GM23338 (cell line): ENCODE data around the gene JAM3. TPM values are rescaled to one million over a fixed set of nuclear protein-coding genes. Genes with fewer than 3 reads are reported as not detected.

ENCODE experiments used
- ATAC-seq: fragments of 200-7000 bp; cut with Tn5 transposase; 3 replicates; pipeline ENCODE4 v1.9.1; 2020
- DNase-seq: peaks from one replicate; pipeline ENCODE4 v3.0.0-alpha.2; 2015; ENCODE audit warnings: low spot score
- H2AFZ ChIP-seq: fragments of 200-600 bp; sonication (generic); 2 replicates; pipeline ENCODE4 v1.8.0; 2016; ENCODE audit warnings: antibody characterized with exemption, mild to moderate bottlenecking, moderate library complexity
- H3F3A ChIP-seq: fragments of 200-600 bp; sonication (generic); replicated peaks from 2 replicates; pipeline ENCODE4 v1.8.0; 2017; ENCODE audit warnings: antibody characterized with exemption, mixed run types, low read depth
- H3K27ac ChIP-seq: fragments of 200-600 bp; sonication (generic); 2 replicates; pipeline ENCODE4 v1.6.1; 2016; ENCODE audit warnings: low read depth
- H3K27me3 ChIP-seq: fragments of 200-600 bp; sonication (generic); 2 replicates; pipeline ENCODE4 v1.8.0; 2016; ENCODE audit warnings: mild to moderate bottlenecking, mixed run types, moderate library complexity; ENCODE audit not compliant: insufficient read depth
- H3K36me3 ChIP-seq: fragments of 200-600 bp; sonication (generic); 2 replicates; pipeline ENCODE4 v1.8.0; 2016; ENCODE audit warnings: mild to moderate bottlenecking; ENCODE audit not compliant: insufficient read depth
- H3K4me1 ChIP-seq: fragments of 200-600 bp; sonication (generic); 2 replicates; pipeline ENCODE4 v1.8.0; 2016; ENCODE audit warnings: mild to moderate bottlenecking, moderate library complexity; ENCODE audit not compliant: insufficient read depth
- H3K4me2 ChIP-seq: fragments of 200-600 bp; sonication (generic); 2 replicates; pipeline ENCODE4 v1.7.1; 2017; ENCODE audit warnings: mixed run types
- H3K4me3 ChIP-seq: fragments of 200-600 bp; sonication (generic); 2 replicates; pipeline ENCODE4 v1.6.1; 2016; ENCODE audit warnings: mixed run types
- H3K79me2 ChIP-seq: fragments of 200-600 bp; sonication (generic); replicated peaks from 2 replicates; pipeline ENCODE4 v1.8.0; 2017; ENCODE audit warnings: mild to moderate bottlenecking; ENCODE audit not compliant: insufficient read depth
- H3K9me2 ChIP-seq: fragments of 200-600 bp; sonication (generic); 2 replicates; pipeline ENCODE4 v1.8.0; 2017; ENCODE audit not compliant: insufficient read depth
- H4K20me1 ChIP-seq: fragments of 200-600 bp; sonication (generic); replicated peaks from 2 replicates; pipeline ENCODE4 v1.8.0; 2017; ENCODE audit warnings: mild to moderate bottlenecking; ENCODE audit not compliant: insufficient read depth
- H3K27ac Mint-ChIP-seq: 2 replicates; pipeline ENCODE4 v1.8.0; 2020; ENCODE audit warnings: inconsistent platforms, mild to moderate bottlenecking, moderate library complexity, mixed read lengths
- H3K27me3 Mint-ChIP-seq: 3 replicates; pipeline ENCODE4 v1.8.0; 2022; ENCODE audit warnings: low read depth, mild to moderate bottlenecking, moderate library complexity, mixed read lengths, inconsistent platforms; ENCODE audit not compliant: insufficient read depth, poor library complexity
- H3K36me3 Mint-ChIP-seq: 3 replicates; pipeline ENCODE4 v1.8.0; 2021; ENCODE audit warnings: low read depth, mild to moderate bottlenecking, inconsistent platforms, moderate library complexity, mixed read lengths
- H3K4me1 Mint-ChIP-seq: 3 replicates; pipeline ENCODE4 v1.8.0; 2020; ENCODE audit warnings: mild to moderate bottlenecking, inconsistent platforms, mixed read lengths
- H3K4me3 Mint-ChIP-seq: 3 replicates; pipeline ENCODE4 v1.8.0; 2021; ENCODE audit warnings: moderate library complexity, mild to moderate bottlenecking, inconsistent platforms, mixed read lengths
- H3K9me3 Mint-ChIP-seq: 3 replicates; pipeline ENCODE4 v1.8.0; 2020; ENCODE audit warnings: moderate library complexity, mild to moderate bottlenecking, inconsistent platforms, mixed read lengths
- CREB1 ChIP-seq: fragments of 250-450 bp; sonication (Bioruptor Pico); IDR thresholded peaks from 2 replicates; pipeline ENCODE4 v1.5.0; 2020; ENCODE audit warnings: low read depth, mild to moderate bottlenecking, moderate library complexity
- CTCF ChIP-seq, 2 experiments: fragments of 200-600 bp in 1 of 2; sonication (generic) in 1 of 2; conservative IDR thresholded peaks; 2 replicates each; pipeline versions ENCODE4 v1.5.1 to v1.6.1; 2016 to 2017; ENCODE audit warnings: antibody characterized with exemption in 2 of 2, low read depth in 2 of 2, mild to moderate bottlenecking in 2 of 2, moderate library complexity in 1 of 2
- ETS1 ChIP-seq: IDR thresholded peaks from 2 replicates; pipeline ENCODE4 v1.6.1; 2016; ENCODE audit warnings: antibody characterized with exemption
- EZH2 ChIP-seq: fragments of 200-600 bp; sonication (generic); IDR thresholded peaks from one replicate; pipeline ENCODE4 v1.8.0; 2017; ENCODE audit warnings: antibody characterized with exemption, mild to moderate bottlenecking, low read depth; ENCODE audit not compliant: unreplicated experiment
- EZH2phosphoT487 ChIP-seq: fragments of 200-600 bp; sonication (generic); IDR thresholded peaks from one replicate; pipeline ENCODE4 v1.8.1; 2018; ENCODE audit warnings: antibody characterized with exemption; ENCODE audit not compliant: unreplicated experiment
- JUNB ChIP-seq: IDR thresholded peaks from one replicate; pipeline ENCODE4 v1.6.1; 2016; ENCODE audit warnings: antibody characterized with exemption; ENCODE audit not compliant: unreplicated experiment
- NANOG ChIP-seq: IDR thresholded peaks from 2 replicates; pipeline ENCODE4 v1.6.1; 2016; ENCODE audit warnings: antibody characterized with exemption, borderline replicate concordance
- POLR2AphosphoS5 ChIP-seq: IDR thresholded peaks from 2 replicates; pipeline ENCODE4 v1.6.1; 2016; ENCODE audit warnings: antibody characterized with exemption, low read depth
- REST ChIP-seq: IDR thresholded peaks from one replicate; pipeline ENCODE4 v1.6.1; 2018; ENCODE audit warnings: antibody characterized with exemption; ENCODE audit not compliant: unreplicated experiment
- STAT1 ChIP-seq: IDR thresholded peaks from one replicate; pipeline ENCODE4 v1.6.1; 2016; ENCODE audit warnings: antibody characterized with exemption; ENCODE audit not compliant: unreplicated experiment
- ZNF114 ChIP-seq: fragments of 250-450 bp; sonication (Bioruptor Pico); IDR thresholded peaks from 2 replicates; pipeline ENCODE4 v1.5.0; 2020; ENCODE audit warnings: mild to moderate bottlenecking, moderate library complexity
- ZNF331 ChIP-seq: fragments of 250-450 bp; sonication (Bioruptor Pico); IDR thresholded peaks from 2 replicates; pipeline ENCODE4 v1.5.0; 2020; ENCODE audit warnings: low read depth, mild to moderate bottlenecking, moderate library complexity
- ZNF462 ChIP-seq: fragments of 250-450 bp; sonication (Bioruptor Pico); IDR thresholded peaks from 2 replicates; pipeline ENCODE4 v1.5.0; 2020; ENCODE audit warnings: mild to moderate bottlenecking, moderate library complexity
- polyA plus RNA-seq: library from polyadenylated mRNA; unstranded; fragments of >200 nt; fragmentation: Nextera tagmentation; extraction: Ambion mirVana; gene quantifications from 2 replicates; pipeline ENCODE4 v1.2.1, GENCODE V29; 2016
- total RNA-seq: library from RNA; depleted of rRNA; stranded (reverse); fragments of >200 nt; shearing (Covaris generic); gene quantifications from 2 replicates; pipeline ENCODE4 v1.2.3, GENCODE V29; 2014

JAM3 gene
- total and polyA plus RNA-seq, 2 experiments from 2014 or later: 14.1 to 41.5 TPM

GRCh38 chr11:134024420-134025081 lies 44.3 kb upstream of the JAM3 start (continued):
- TF ChIP-seq ZNF114 (CRISPR knock-in tag) (no peak), ZNF331 (CRISPR knock-in tag) (no peak), EZH2 (no peak)

- H3K36me3 ChIP-seq: no peaks in the 10 kb centered on the region
Observed at GRCh38 chr11:134025082-134025429, 43.8 kb upstream of the JAM3 start.

More at GRCh38 chr11:134025082-134025429, 43.8 kb upstream of the JAM3 start:
- Mint-ChIP-seq H3K4me1 (peaks cover 23% of the 10 kb centered on the region), H3K4me3 (no peak overlapping the region), H3K27me3 (peaks cover 9% of the 10 kb centered on the region), H3K27ac (no peak overlapping the region), H3K9me3 (no peaks in the 10 kb centered on the region), H3K36me3 (no peaks in the 10 kb centered on the region)
- H3K27me3 ChIP-seq: no peaks in the 10 kb centered on the region; the same call in 1 of the 2 replicates
- no peaks in the 10 kb centered on the region for H3F3A ChIP-seq
- no peak overlapping the region for H3K4me2 ChIP-seq
- no peak for ATAC-seq
- no peaks in the 10 kb centered on the region for H3K79me2 ChIP-seq
- no peak for DNase-seq
- no peaks in the 10 kb centered on the region for H3K4me1 ChIP-seq
- H3K9me2 ChIP-seq: no peaks in the 10 kb centered on the region
- no peak overlapping the region for H3K27ac ChIP-seq
- no peak for TF ChIP-seq ZNF114 (CRISPR knock-in tag)
- no peak for TF ChIP-seq ETS1
- no peak for TF ChIP-seq EZH2
- TF ChIP-seq ZNF462 (CRISPR knock-in tag): no peak
- TF ChIP-seq ZNF331 (CRISPR knock-in tag): no peak
- no peak for TF ChIP-seq POLR2AphosphoS5
- no peak for TF ChIP-seq STAT1
- TF ChIP-seq NANOG: no peak
- no peak for TF ChIP-seq REST
- TF ChIP-seq EZH2phosphoT487: no peak
- TF ChIP-seq CREB1 (CRISPR knock-in tag): no peak
- TF ChIP-seq JUNB: no peak
- no peak for TF ChIP-seq CTCF (conservative IDR thresholded peaks at IDR 0.05; ENCODE audit: low read depth in 2 of 2)
- no peak overlapping the region for H3K4me3 ChIP-seq
- no peaks in the 10 kb centered on the region; the same call in 1 of the 2 replicates for H4K20me1 ChIP-seq
- no peak overlapping the region for H2AFZ ChIP-seq
